Measurements from ENCODE around the gene IL20RA. TPM values are rescaled to one million over a fixed set of nuclear protein-coding genes. Genes with fewer than 3 reads are reported as not detected.

Gene IL20RA
- total RNA-seq, 1 donor from 2014 or later: 13.3 TPM

DNA sequence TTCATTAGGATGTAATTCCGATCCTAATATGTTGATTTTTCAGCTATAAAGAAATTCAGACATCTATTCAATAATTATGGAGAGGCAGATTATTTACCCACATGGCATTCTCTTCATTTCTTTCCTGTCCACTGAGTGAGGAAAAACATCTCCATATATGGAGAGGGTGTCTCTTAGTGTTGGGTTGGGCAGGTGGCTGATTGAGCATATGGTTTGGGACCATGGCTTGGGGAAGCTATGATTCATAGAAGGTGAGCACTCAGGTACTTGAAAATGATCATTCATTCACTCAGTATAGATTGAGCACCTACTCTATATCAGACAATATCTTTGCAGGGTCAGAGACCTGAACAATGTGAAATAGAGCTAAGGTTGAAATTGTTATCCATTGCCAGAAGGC lies 41.3 kb upstream of the IL20RA start:
- no peaks in the 10 kb centered on the region for H3K9me3 ChIP-seq
- ATAC-seq (no peak), DNase-seq (no peak)
- H3K4me1 ChIP-seq: no peaks in the 10 kb centered on the region
- TF ChIP-seq, protein P1, sequence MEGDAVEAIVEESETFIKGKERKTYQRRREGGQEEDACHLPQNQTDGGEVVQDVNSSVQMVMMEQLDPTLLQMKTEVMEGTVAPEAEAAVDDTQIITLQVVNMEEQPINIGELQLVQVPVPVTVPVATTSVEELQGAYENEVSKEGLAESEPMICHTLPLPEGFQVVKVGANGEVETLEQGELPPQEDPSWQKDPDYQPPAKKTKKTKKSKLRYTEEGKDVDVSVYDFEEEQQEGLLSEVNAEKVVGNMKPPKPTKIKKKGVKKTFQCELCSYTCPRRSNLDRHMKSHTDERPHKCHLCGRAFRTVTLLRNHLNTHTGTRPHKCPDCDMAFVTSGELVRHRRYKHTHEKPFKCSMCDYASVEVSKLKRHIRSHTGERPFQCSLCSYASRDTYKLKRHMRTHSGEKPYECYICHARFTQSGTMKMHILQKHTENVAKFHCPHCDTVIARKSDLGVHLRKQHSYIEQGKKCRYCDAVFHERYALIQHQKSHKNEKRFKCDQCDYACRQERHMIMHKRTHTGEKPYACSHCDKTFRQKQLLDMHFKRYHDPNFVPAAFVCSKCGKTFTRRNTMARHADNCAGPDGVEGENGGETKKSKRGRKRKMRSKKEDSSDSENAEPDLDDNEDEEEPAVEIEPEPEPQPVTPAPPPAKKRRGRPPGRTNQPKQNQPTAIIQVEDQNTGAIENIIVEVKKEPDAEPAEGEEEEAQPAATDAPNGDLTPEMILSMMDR (IDR thresholded peaks at IDR 0.05): no peak
- no peak overlapping the region for H3K4me3 ChIP-seq
- intact Hi-C loops (cut with DNase I): no loop called here
- H3K27me3 ChIP-seq: no peaks in the 10 kb centered on the region
- H3K27ac ChIP-seq: no peak overlapping the region
- no peaks in the 10 kb centered on the region for H3K36me3 ChIP-seq

- H3K9me3 ChIP-seq: no peaks in the 10 kb centered on the region
- no peak for ATAC-seq
Measured at GRCh38 chr6:137084865-137085617, 40.3 kb upstream of the IL20RA start.

GRCh38 chr6:137084090-137084489 lies 39.3 kb upstream of the IL20RA start:
- TF ChIP-seq, protein P1 (IDR thresholded peaks at IDR 0.05): no peak
- H3K36me3 ChIP-seq: no peaks in the 10 kb centered on the region
- DNase-seq (no peak), ATAC-seq (no peak)
- intact Hi-C loops (cut with DNase I): no loop called here
- H3K4me1 ChIP-seq: no peaks in the 10 kb centered on the region
- no peak overlapping the region for H3K4me3 ChIP-seq
- H3K9me3 ChIP-seq: no peaks in the 10 kb centered on the region
- H3K27me3 ChIP-seq: no peaks in the 10 kb centered on the region
- H3K27ac ChIP-seq: no peak overlapping the region

More at GRCh38 chr6:137084865-137085617, 40.3 kb upstream of the IL20RA start:
- Histone ChIP-seq H3K27ac (no peak overlapping the region), H3K36me3 (no peaks in the 10 kb centered on the region), H3K4me3 (no peak overlapping the region), H3K4me1 (no peaks in the 10 kb centered on the region), H3K27me3 (no peaks in the 10 kb centered on the region)
- TF ChIP-seq, protein P1 (IDR thresholded peaks at IDR 0.05): no peak
- intact Hi-C loops (cut with DNase I): no loop called here
- no peak for DNase-seq

GRCh38 chr6:137081997-137082396 lies 37.2 kb upstream of the IL20RA start:
- H3K4me3 ChIP-seq: no peak overlapping the region
- no peaks in the 10 kb centered on the region for H3K27me3 ChIP-seq
- H3K4me1 ChIP-seq: no peaks in the 10 kb centered on the region
- ATAC-seq: no peak
- TF ChIP-seq, protein P1 (IDR thresholded peaks at IDR 0.05): no peak
- no peak for DNase-seq
- H3K9me3 ChIP-seq: no peaks in the 10 kb centered on the region
- no peak overlapping the region for H3K27ac ChIP-seq
- intact Hi-C loops (cut with DNase I): no loop called here
- no peaks in the 10 kb centered on the region for H3K36me3 ChIP-seq

DNA sequence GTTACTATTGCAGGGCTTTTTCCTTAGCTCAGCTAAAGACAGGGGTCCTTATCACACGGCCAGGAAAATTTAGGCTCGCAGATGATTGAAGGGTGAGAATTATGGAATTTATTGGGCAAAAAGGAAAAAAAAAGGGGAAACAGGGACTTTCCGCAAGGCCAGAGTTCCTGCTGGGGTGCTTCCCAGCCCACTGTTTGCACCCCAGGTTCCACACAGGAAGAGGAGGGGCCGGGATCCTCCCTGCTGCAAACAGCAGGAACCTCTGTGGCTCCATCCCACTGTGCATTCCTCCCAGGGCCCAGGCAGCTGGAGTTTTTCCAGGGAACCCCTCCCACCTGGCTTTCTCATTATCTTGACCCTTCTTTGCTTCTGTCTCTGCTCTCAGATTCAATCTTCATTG lies 35.9 kb upstream of the IL20RA start:
- Histone ChIP-seq H3K27ac (no peak overlapping the region), H3K4me1 (no peaks in the 10 kb centered on the region), H3K36me3 (no peaks in the 10 kb centered on the region), H3K27me3 (no peaks in the 10 kb centered on the region), H3K9me3 (no peaks in the 10 kb centered on the region), H3K4me3 (no peak overlapping the region)
- DNase-seq: no peak
- intact Hi-C loops (cut with DNase I): no loop called here
- TF ChIP-seq, protein P1 (IDR thresholded peaks at IDR 0.05): no peak
- no peak for ATAC-seq
